MG63 (cell line): ENCODE results near the gene SKI. TPM values are rescaled to one million over a fixed set of nuclear protein-coding genes. Genes with fewer than 3 reads are reported as not detected.

ENCODE experiments used
- DNase-seq: peaks from one replicate; pipeline ENCODE4 v3.0.0-alpha.2; 2020
- H3K27me3 ChIP-seq: fragments of 250-450 bp; sonication (Bioruptor Pico); 2 replicates; pipeline ENCODE4 v1.5.1; 2020; ENCODE audit warnings: mild to moderate bottlenecking, moderate library complexity
- H3K36me3 ChIP-seq: fragments of 250-450 bp; sonication (Bioruptor Pico); 2 replicates; pipeline ENCODE4 v1.5.1; 2020; ENCODE audit warnings: mild to moderate bottlenecking, moderate library complexity
- H3K4me3 ChIP-seq: fragments of 250-450 bp; sonication (Bioruptor Pico); 2 replicates; pipeline ENCODE4 v1.5.1; 2020; ENCODE audit warnings: mild to moderate bottlenecking, moderate library complexity
- H3K9me3 ChIP-seq: fragments of 250-450 bp; sonication (Bioruptor Pico); 2 replicates; pipeline ENCODE4 v1.5.1; 2020; ENCODE audit warnings: mild to moderate bottlenecking, moderate library complexity
- total RNA-seq: library from RNA; depleted of rRNA; stranded (reverse); fragments of >200 nt; shearing (Covaris generic); gene quantifications from 2 replicates; pipeline ENCODE4 v1.2.3, GENCODE V29; 2014; ENCODE audit warnings: low replicate concordance

SKI gene
- total RNA-seq, 1 experiment from 2014 or later, result 9.2 TPM

GRCh38 chr1:2231532-2232254 lies 3.6 kb downstream of the SKI start:
- peak; percentile 78 for DNase-seq

DNA sequence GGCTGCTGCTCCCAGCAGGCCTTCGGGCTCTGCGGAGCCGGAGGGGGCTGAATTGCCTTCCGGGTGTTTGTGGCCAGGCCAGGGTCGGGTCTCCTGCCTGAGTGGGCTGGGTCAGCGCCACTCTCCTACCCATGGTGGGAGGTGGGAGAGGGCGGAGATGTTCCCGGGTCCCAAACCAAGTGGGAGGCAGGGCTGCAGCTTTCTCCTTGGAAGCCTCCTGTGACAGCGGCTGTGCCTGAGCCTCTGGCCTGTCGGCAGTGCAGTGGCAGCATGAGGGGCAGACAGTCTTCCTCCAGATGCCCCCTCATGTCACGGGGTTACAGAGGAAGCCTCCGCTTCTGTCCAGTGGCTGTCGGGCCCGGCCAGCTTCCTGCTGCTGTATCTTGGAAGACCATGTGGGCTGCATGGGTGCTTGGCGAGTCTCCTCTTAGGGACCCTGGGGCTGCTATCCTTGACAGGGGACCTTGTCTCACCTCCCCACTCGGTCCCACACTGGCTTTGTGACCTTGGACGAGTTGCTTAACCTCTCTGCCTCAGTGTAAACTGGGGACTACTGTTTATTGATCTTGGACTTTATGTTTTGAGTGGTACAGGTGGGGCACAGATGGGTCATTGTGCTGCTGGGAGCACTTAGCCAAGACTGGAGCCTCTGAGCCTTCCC lies 4.3 kb downstream of the SKI start:
- Histone ChIP-seq H3K9me3 (no peaks in the 10 kb centered on the region), H3K27me3 (no peaks in the 10 kb centered on the region), H3K4me3 (peak overlapping the region; percentile 73), H3K36me3 (peaks cover 39% of the 10 kb centered on the region)
- DNase-seq, result no peak

More at GRCh38 chr1:2231532-2232254, 3.6 kb downstream of the SKI start:
- Histone ChIP-seq H3K4me3 (peak overlapping the region; percentile 73), H3K36me3 (peaks cover 39% of the 10 kb centered on the region), H3K9me3 (no peaks in the 10 kb centered on the region), H3K27me3 (no peaks in the 10 kb centered on the region)

DNA sequence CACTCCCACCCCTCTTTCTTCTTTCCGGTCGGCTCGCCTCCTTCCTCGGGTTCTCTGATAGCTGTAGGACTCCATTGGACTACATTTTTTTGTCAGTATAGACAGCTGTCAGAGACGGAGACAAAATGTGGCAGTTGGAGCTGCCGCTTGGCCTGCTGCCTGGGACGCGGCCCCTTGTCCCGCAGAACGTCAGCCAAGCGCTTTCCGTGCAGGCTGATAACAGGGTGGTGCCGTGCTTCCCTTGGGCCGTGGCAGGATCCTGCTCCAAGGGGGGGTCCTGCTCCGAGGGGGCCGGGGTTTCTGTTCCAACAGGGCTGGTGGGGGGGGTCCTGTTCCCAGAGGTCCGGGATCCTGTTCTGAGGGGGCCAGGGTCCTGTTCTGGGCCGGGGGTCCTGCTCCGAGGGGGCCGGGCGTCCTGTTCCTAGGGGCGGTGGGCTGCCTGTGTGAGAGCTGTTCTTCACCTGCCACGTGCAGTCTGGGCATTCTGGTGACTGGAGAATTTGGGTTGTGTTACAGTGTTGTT lies 4.9 kb downstream of the SKI start:
- Histone ChIP-seq H3K36me3 (peaks cover 39% of the 10 kb centered on the region), H3K9me3 (no peaks in the 10 kb centered on the region), H3K4me3 (no peak overlapping the region; the same call in 1 of the 2 replicates), H3K27me3 (no peaks in the 10 kb centered on the region)
- DNase-seq, result no peak

GRCh38 chr1:2233468-2233867 lies 5.3 kb downstream of the SKI start:
- Histone ChIP-seq H3K9me3 (no peaks in the 10 kb centered on the region), H3K27me3 (no peaks in the 10 kb centered on the region), H3K36me3 (peaks cover 39% of the 10 kb centered on the region), H3K4me3 (no peak overlapping the region)
- no peak for DNase-seq

- Histone ChIP-seq H3K27me3 (no peaks in the 10 kb centered on the region), H3K9me3 (no peaks in the 10 kb centered on the region), H3K4me3 (peak overlapping the region; percentile 13), H3K36me3 (peaks cover 36% of the 10 kb centered on the region)
- DNase-seq, result peak; percentile 78
Observed at GRCh38 chr1:2233997-2234761, 6.1 kb downstream of the SKI start.

- H3K4me3 ChIP-seq, result peak overlapping the region; percentile 13; the same call in 1 of the 2 replicates
- no peak for DNase-seq
Observed at GRCh38 chr1:2234762-2235113, 6.6 kb downstream of the SKI start.

DNA sequence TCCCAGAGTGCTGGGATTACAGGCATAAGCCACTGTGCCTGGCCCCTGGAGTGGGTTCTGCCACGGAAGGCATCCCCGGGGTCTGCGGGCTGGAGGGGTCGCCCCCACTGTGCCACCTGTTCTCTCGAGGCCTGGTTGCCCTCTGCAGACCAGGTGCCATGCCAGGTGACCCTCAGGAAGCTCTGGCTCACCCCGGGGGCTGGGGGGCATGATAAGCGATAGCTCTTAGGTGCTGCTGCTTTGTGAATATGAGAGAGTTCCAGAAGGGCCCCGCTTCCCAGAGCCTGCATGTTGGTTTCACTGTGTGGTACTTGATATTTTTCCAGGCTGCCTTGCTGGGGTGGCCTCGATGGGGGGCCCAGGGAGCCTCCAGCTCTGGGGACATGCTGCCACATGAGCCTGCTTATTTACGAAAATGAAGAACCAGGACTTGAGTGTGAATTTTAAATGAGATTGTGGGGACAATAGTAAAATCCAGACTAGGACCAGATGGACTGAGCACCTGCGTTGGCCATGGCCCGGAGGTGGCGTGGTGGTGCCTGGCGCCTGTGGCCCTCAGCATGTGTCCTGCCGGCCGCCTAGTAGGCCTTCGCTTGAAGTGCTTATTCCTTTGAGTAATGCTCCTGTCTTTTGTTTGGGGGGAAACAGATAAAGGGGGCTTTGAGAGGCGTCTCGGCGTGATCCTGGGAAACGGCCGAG lies 7.3 kb downstream of the SKI start:
- Histone ChIP-seq H3K36me3 (peaks cover 25% of the 10 kb centered on the region), H3K4me3 (no peak overlapping the region), H3K27me3 (no peaks in the 10 kb centered on the region), H3K9me3 (no peaks in the 10 kb centered on the region)
- no peak for DNase-seq

More at GRCh38 chr1:2234762-2235113, 6.6 kb downstream of the SKI start:
- peaks cover 30% of the 10 kb centered on the region for H3K36me3 ChIP-seq
- H3K27me3 ChIP-seq, result no peaks in the 10 kb centered on the region
- no peaks in the 10 kb centered on the region for H3K9me3 ChIP-seq

- Histone ChIP-seq H3K27me3 (no peaks in the 10 kb centered on the region), H3K36me3 (peaks cover 22% of the 10 kb centered on the region), H3K4me3 (no peak overlapping the region), H3K9me3 (no peaks in the 10 kb centered on the region)
- DNase-seq, result no peak
Observed at GRCh38 chr1:2236695-2237677, 8.9 kb downstream of the SKI start.

DNA sequence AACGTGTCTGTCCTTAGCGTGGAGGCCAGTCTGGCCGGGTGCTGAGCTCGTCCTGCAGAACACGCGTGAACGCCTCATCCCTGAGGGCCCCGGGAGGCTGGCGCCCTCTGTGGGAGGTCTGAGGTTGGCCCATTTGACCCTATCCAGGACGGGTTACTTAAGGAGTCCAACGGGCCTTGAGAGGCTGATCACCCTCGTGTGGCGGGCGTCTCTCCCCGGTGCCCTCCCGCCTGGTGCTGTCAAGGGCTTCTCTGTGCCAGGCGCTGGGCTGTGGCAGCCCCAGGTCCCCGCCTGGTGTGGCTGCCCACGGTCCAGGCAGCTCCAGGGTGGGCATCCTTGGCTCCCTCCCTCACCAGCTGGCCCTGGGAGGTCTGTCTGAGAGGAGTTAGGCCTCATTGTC lies 9.7 kb downstream of the SKI start:
- Histone ChIP-seq H3K4me3 (no peak overlapping the region), H3K36me3 (peaks cover 17% of the 10 kb centered on the region), H3K9me3 (no peaks in the 10 kb centered on the region), H3K27me3 (no peaks in the 10 kb centered on the region)
- no peak for DNase-seq

GRCh38 chr1:2238361-2239012 lies 10.4 kb downstream of the SKI start:
- no peaks in the 10 kb centered on the region for H3K9me3 ChIP-seq
- no peak for DNase-seq
- no peak overlapping the region for H3K4me3 ChIP-seq
- H3K36me3 ChIP-seq, result peaks cover 18% of the 10 kb centered on the region
- H3K27me3 ChIP-seq, result no peaks in the 10 kb centered on the region

GRCh38 chr1:2239013-2239370 lies 10.9 kb downstream of the SKI start:
- no peaks in the 10 kb centered on the region for H3K27me3 ChIP-seq
- DNase-seq, result no peak
- peaks cover 18% of the 10 kb centered on the region for H3K36me3 ChIP-seq
- no peak overlapping the region for H3K4me3 ChIP-seq
- no peaks in the 10 kb centered on the region for H3K9me3 ChIP-seq

- DNase-seq, result no peak
- H3K36me3 ChIP-seq, result peaks cover 18% of the 10 kb centered on the region
- no peaks in the 10 kb centered on the region for H3K9me3 ChIP-seq
- no peak overlapping the region for H3K4me3 ChIP-seq
- H3K27me3 ChIP-seq, result no peaks in the 10 kb centered on the region
Observed at GRCh38 chr1:2239384-2239985, 11.4 kb downstream of the SKI start.

DNA sequence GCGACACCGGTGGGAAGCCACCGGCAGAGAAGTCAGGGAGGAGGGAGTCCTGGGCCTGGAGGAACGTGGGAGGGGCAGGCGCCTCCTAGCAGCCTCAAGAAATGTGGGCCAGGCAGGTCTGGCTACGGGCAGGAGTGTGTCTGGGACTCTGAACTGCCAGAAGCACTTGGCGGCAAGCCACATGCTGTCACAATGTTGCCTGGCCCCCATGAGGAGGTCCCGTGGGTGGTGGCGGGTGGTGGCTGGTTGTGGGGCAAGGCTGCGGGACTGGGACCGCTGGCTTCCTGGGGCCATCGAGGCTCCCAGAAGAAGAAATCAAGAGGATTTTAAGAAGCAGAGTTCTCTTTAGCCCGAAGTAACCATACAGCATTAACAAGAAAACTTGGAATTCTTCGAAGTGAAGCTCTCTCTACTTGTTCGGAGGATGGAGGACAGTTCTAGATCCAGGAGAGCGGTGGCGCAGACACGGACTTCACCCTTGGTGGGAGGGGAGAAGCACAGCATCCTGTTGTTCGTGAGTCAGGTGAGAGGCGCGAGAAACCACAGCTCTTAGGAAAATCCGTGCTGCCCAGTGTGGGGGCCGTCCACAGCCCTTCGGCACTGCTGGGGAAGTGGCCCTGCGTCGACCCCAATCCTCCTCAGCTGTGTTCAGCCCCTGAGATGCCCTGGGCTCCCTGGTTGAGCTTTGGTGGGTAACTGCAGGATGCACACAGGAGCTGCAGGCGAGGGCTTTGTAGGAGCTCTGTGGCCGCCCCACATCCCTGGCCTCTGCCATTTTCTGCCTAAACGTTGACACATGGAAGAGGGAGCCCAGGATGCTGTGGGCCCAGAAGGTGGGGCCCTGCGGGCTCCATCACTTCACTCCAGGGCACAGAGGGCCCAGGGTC lies 12.4 kb downstream of the SKI start:
- DNase-seq, result no peak
- no peak overlapping the region for H3K4me3 ChIP-seq
- H3K36me3 ChIP-seq, result peaks cover 15% of the 10 kb centered on the region
- H3K9me3 ChIP-seq, result no peaks in the 10 kb centered on the region
- no peaks in the 10 kb centered on the region for H3K27me3 ChIP-seq

GRCh38 chr1:2241820-2242219 lies 13.7 kb downstream of the SKI start:
- Histone ChIP-seq H3K36me3 (peaks cover 23% of the 10 kb centered on the region), H3K9me3 (no peaks in the 10 kb centered on the region), H3K27me3 (no peaks in the 10 kb centered on the region), H3K4me3 (no peak overlapping the region)
- DNase-seq, result no peak
